Islet precursor cell (in vitro differentiated cells): ENCODE data around the gene ATOX1.
"Not testable (repeated sequence)": the region's sequence is repeated elsewhere in the genome, so short reads cannot be mapped to it uniquely, and the experiment has no call there.

ENCODE experiments used
- DNase-seq: peaks from one replicate; pipeline ENCODE4 v3.0.0-alpha.2; 2018

Gene ATOX1

GRCh38 chr5:151758430-151759241, at the start of gene ATOX1:
ATOX1 (minus strand) TSS chr5:151758631; CDS start chr5:151758551, 80 bp downstream.
- peak; percentile 96 for DNase-seq

- no peak for DNase-seq
These were observed 47.2 kb upstream of the ATOX1 start for GRCh38 chr5:151805414-151806223.

GRCh38 chr5:151800532-151800931, 42.1 kb upstream of the ATOX1 start:
- DNase-seq, result no peak

GRCh38 chr5:151799407-151799806, 41.0 kb upstream of the ATOX1 start:
- no peak for DNase-seq

GRCh38 chr5:151798674-151799073, 40.2 kb upstream of the ATOX1 start:
- DNase-seq, result no peak

GRCh38 chr5:151795426-151795825, 37.0 kb upstream of the ATOX1 start:
- DNase-seq, result no peak

- no peak for DNase-seq
These were observed 34.9 kb upstream of the ATOX1 start for GRCh38 chr5:151793358-151793757.

GRCh38 chr5:151787817-151788216, 29.4 kb upstream of the ATOX1 start:
- no peak for DNase-seq

- DNase-seq, result no peak
These were observed 28.0 kb upstream of the ATOX1 start for GRCh38 chr5:151786468-151786867.

- no peak for DNase-seq
These were observed 25.7 kb upstream of the ATOX1 start for GRCh38 chr5:151784141-151784540.

GRCh38 chr5:151783664-151784063, 25.2 kb upstream of the ATOX1 start:
- not testable (repeated sequence) for DNase-seq

- DNase-seq, result no peak
These were observed 22.8 kb upstream of the ATOX1 start for GRCh38 chr5:151781201-151781600.

GRCh38 chr5:151780348-151780747, 21.9 kb upstream of the ATOX1 start:
- DNase-seq, result no peak

- no peak for DNase-seq
These were observed 21.2 kb upstream of the ATOX1 start for GRCh38 chr5:151779531-151780125.

- DNase-seq, result no peak
These were observed 16.7 kb upstream of the ATOX1 start for GRCh38 chr5:151775025-151775606.

- no peak for DNase-seq
These were observed 15.5 kb upstream of the ATOX1 start for GRCh38 chr5:151773951-151774350.

- DNase-seq, result no peak
These were observed 14.6 kb upstream of the ATOX1 start for GRCh38 chr5:151772846-151773561.

GRCh38 chr5:151772029-151772845, 13.8 kb upstream of the ATOX1 start:
- DNase-seq, result peak; percentile 63

GRCh38 chr5:151771259-151772028, 13.0 kb upstream of the ATOX1 start, which contains the start of gene G3BP1:
G3BP1 (plus strand) TSS chr5:151771954; CDS start chr5:151786621, 14,667 bp downstream.
- DNase-seq, result peak; percentile 100

GRCh38 chr5:151770383-151771258, 12.2 kb upstream of the ATOX1 start:
- DNase-seq, result peak; percentile 83
